Endothelial cell of umbilical vein (primary cell): ENCODE results near the gene SMC1B. TPM values are rescaled to one million over a fixed set of nuclear protein-coding genes. Genes with fewer than 3 reads are reported as not detected.

ENCODE experiments used
- BruUV-seq: library from RNA; stranded (reverse); fragments of 400-500 nt; replicated peaks from 2 replicates; lab custom pipeline; 2021; lab: Mats Ljungman, UMichigan
- CTCF ChIA-PET: fragments of 300-600, 350-600 bp; sonication (Branson Sonifier 250); formaldehyde crosslinking; loops from one replicate; lab custom pipeline; 2021; ENCODE audit warnings: antibody characterized with exemption, inconsistent platforms; lab: Charles Lee
- POLR2A ChIA-PET: fragments of 300-600, 350-600 bp; sonication (Branson Sonifier 250); formaldehyde crosslinking; loops from one replicate; lab custom pipeline; 2021; ENCODE audit warnings: antibody characterized with exemption, inconsistent platforms; lab: Charles Lee
- DNase-seq: peaks from one replicate; pipeline ENCODE4 v3.0.0-alpha.2; 2011; ENCODE audit warnings: low read depth, low spot score
- FAIRE-seq: peaks from 2 replicates; lab custom pipeline; 2011; peaks lifted over from hg19 to GRCh38; lab: Jason Lieb, UNC
- H2AFZ ChIP-seq: 2 replicates; pipeline ENCODE4 v1.6.0; 2012; ENCODE audit warnings: low read depth, low read length, control low read depth, inconsistent platforms
- H3K27ac ChIP-seq: 2 replicates; pipeline ENCODE4 v1.5.1; 2011; ENCODE audit warnings: low read depth, mild to moderate bottlenecking, control low read depth, low read length, moderate library complexity; ENCODE audit not compliant: insufficient read depth
- H3K27me3 ChIP-seq, 2 experiments: 2 replicates each; pipeline versions ENCODE4 v1.6.0 to v1.6.1; 2011; ENCODE audit warnings: low read length in 2 of 2, mixed read lengths in 1 of 2; ENCODE audit not compliant: control insufficient read depth in 2 of 2, insufficient read depth in 2 of 2
- H3K36me3 ChIP-seq, 2 experiments: 2 replicates in 1 of 2; 3 replicates in 1 of 2; pipeline ENCODE4 v1.5.1; 2011; ENCODE audit warnings: low read length in 2 of 2, mild to moderate bottlenecking in 1 of 2, moderate library complexity in 1 of 2; ENCODE audit not compliant: control insufficient read depth in 2 of 2, insufficient read depth in 2 of 2; ENCODE audit errors: extremely low read depth in 1 of 2
- H3K4me1 ChIP-seq: 3 replicates; pipeline ENCODE4 v1.5.1; 2011; ENCODE audit warnings: mild to moderate bottlenecking, low read length; ENCODE audit not compliant: control insufficient read depth, insufficient read depth; ENCODE audit errors: extremely low read depth
- H3K4me2 ChIP-seq: 2 replicates; pipeline ENCODE4 v1.6.1; 2011; ENCODE audit warnings: low read length, control low read depth, mixed read lengths; ENCODE audit not compliant: insufficient read depth
- H3K4me3 ChIP-seq, 3 experiments: fragments of 200-600 bp in 1 of 3; sonication (generic), shearing (Covaris generic) in 1 of 3; replicated peaks in 1 of 3; 2 replicates each; pipeline ENCODE4 v1.5.1; 2011 to 2016; ENCODE audit warnings: control low read depth in 3 of 3, low read length in 3 of 3, mild to moderate bottlenecking in 2 of 3, inconsistent platforms in 1 of 3, low read depth in 1 of 3, moderate library complexity in 1 of 3; ENCODE audit not compliant: insufficient read depth in 1 of 3
- H3K79me2 ChIP-seq: 2 replicates; pipeline ENCODE4 v1.6.0; 2012; ENCODE audit warnings: low read length, inconsistent platforms; ENCODE audit not compliant: control insufficient read depth, insufficient read depth
- H3K9ac ChIP-seq: replicated peaks from 2 replicates; pipeline ENCODE3; 2011; ENCODE audit warnings: low read length, control low read depth; ENCODE audit not compliant: insufficient read depth; ENCODE audit errors: extremely low read depth
- H3K9me1 ChIP-seq: replicated peaks from 3 replicates; pipeline ENCODE4 v1.6.0; 2011; ENCODE audit warnings: mild to moderate bottlenecking, low read length; ENCODE audit not compliant: control insufficient read depth, insufficient read depth; ENCODE audit errors: extremely low read depth
- H3K9me3 ChIP-seq: replicated peaks from 2 replicates; pipeline ENCODE4 v1.5.1; 2012; ENCODE audit warnings: low read length, inconsistent platforms; ENCODE audit not compliant: control insufficient read depth, insufficient read depth
- H4K20me1 ChIP-seq: replicated peaks from 2 replicates; pipeline ENCODE3; 2011; ENCODE audit warnings: mild to moderate bottlenecking, low read length; ENCODE audit not compliant: control insufficient read depth, insufficient read depth; ENCODE audit errors: extremely low read depth
- CTCF ChIP-seq, 2 donors: IDR thresholded peaks; 1 replicate in 1 of 2; 2 replicates in 1 of 2; pipeline ENCODE4 v1.5.1; 2011; ENCODE audit warnings: low read length in 2 of 2, mild to moderate bottlenecking in 2 of 2, moderate library complexity in 2 of 2, control low read depth in 1 of 2, inconsistent platforms in 1 of 2, low read depth in 1 of 2; ENCODE audit not compliant: insufficient read depth in 1 of 2; ENCODE audit errors: extremely low read depth in 1 of 2
- EZH2 ChIP-seq: IDR thresholded peaks from 2 replicates; pipeline ENCODE4 v1.6.1; 2012; ENCODE audit warnings: borderline replicate concordance, low read depth, mild to moderate bottlenecking, moderate library complexity, low read length, inconsistent platforms; ENCODE audit not compliant: severe bottlenecking
- FOS ChIP-seq: IDR thresholded peaks from 2 replicates; pipeline ENCODE4 v1.6.1; 2011; ENCODE audit warnings: mild to moderate bottlenecking, low read length, moderate library complexity, borderline replicate concordance; ENCODE audit not compliant: insufficient read depth
- GATA2 ChIP-seq: IDR thresholded peaks from 2 replicates; pipeline ENCODE4 v1.7.0; 2011; ENCODE audit warnings: low read depth, mild to moderate bottlenecking, moderate library complexity, mixed read lengths, low read length; ENCODE audit not compliant: insufficient read length, insufficient read depth
- JUN ChIP-seq: IDR thresholded peaks from 2 replicates; pipeline ENCODE4 v1.6.1; 2011; ENCODE audit warnings: borderline replicate concordance, low read depth; ENCODE audit not compliant: insufficient read length, insufficient read depth
- MAX ChIP-seq: IDR thresholded peaks from 2 replicates; pipeline ENCODE4 v1.6.1; 2011; ENCODE audit not compliant: insufficient read depth, insufficient read length
- MYC ChIP-seq: IDR thresholded peaks from one replicate; pipeline ENCODE4 v1.6.1; 2011; ENCODE audit warnings: mild to moderate bottlenecking, low read depth, low read length
- POLR2A ChIP-seq: IDR thresholded peaks from 2 replicates; pipeline ENCODE4 v1.6.1; 2012; ENCODE audit warnings: low read depth, mild to moderate bottlenecking, control low read depth, low read length
- POLR2AphosphoS5 ChIP-seq: IDR thresholded peaks from 2 replicates; pipeline ENCODE4 v1.6.1; 2012; ENCODE audit warnings: low read depth, mild to moderate bottlenecking, control low read depth, low read length, moderate library complexity; ENCODE audit not compliant: insufficient read depth
- dilution Hi-C: fragments of 300-500 bp; cut with MboI; formaldehyde crosslinking; loops from one replicate; pipeline ENCODE4 v1.15.0; 2019; ENCODE audit warnings: low sequenced_read_pairs; ENCODE audit not compliant: extremely low pct_ligation_motif_present
- intact Hi-C: fragments of 100-400 bp; cut with micrococcal nuclease; formaldehyde crosslinking; loops from one replicate; pipeline ENCODE4 v1.10.0; 2022
- polyA plus RNA-seq, 4 experiments: library from polyadenylated mRNA; depleted of rRNA in 3 of 4; stranded (reverse) in 3 of 4; unstranded in 1 of 4; fragments of >200 nt; gene quantifications; 2 replicates each; pipeline versions ENCODE4 v1.2.1 to v1.2.3, GENCODE V29; 2011 to 2012; ENCODE audit warnings: missing spikeins in 1 of 4
- total RNA-seq: library from RNA; stranded (reverse); gene quantifications from 2 replicates; pipeline ENCODE4 v1.2.3, GENCODE V29; 2021

SMC1B gene
- total and polyA plus RNA-seq, 2 donors (not counting 3 experiments of a cell fraction or from before 2014, with no cell fraction given), result 0.07 TPM; not detected in 1

GRCh38 chr22:45397806-45398205, 15.6 kb downstream of the SMC1B start:
- H3K4me1 ChIP-seq, result no peaks in the 10 kb centered on the region

GRCh38 chr22:45389546-45389945, 23.9 kb downstream of the SMC1B start:
- no peak overlapping the region for H2AFZ ChIP-seq
- TF ChIP-seq POLR2AphosphoS5 (no peak), POLR2A (no peak), GATA2 (no peak), JUN (no peak), MAX (no peak), EZH2 (no peak), MYC (no peak), CTCF (IDR thresholded peaks at IDR 0.05; ENCODE audit: extremely low read depth in 1 of 2, insufficient read depth in 1 of 2, low read depth in 1 of 2, low read length in 2 of 2) (no peak), FOS (no peak)
- no peak overlapping the region for H3K4me3 ChIP-seq
- FAIRE-seq (no peak), DNase-seq (no peak)
- H3K36me3 ChIP-seq, result no peaks in the 10 kb centered on the region
- H3K27me3 ChIP-seq, result peaks cover 4 to 16% of the 10 kb centered on the region in 2 experiments
- dilution Hi-C loops, result no loop called here
- ChIA-PET CTCF (interaction anchor here (1.0 kb wide), 1 partner anchor 12 kb away, joined by 3 read pairs; no protein-coding TSS in a partner anchor), POLR2A (no interaction called here)
- no peaks in the 10 kb centered on the region for H4K20me1 ChIP-seq
- H3K9me3 ChIP-seq, result no peaks in the 10 kb centered on the region
- H3K79me2 ChIP-seq, result no peaks in the 10 kb centered on the region
- no peak overlapping the region for H3K27ac ChIP-seq
- no peaks in the 10 kb centered on the region for H3K9me1 ChIP-seq
- no TSS peak for BruUV-seq
- intact Hi-C loops, result no loop called here
- H3K4me2 ChIP-seq, result no peak overlapping the region
- no peaks in the 10 kb centered on the region for H3K4me1 ChIP-seq
- no peak overlapping the region for H3K9ac ChIP-seq

More at GRCh38 chr22:45397806-45398205, 15.6 kb downstream of the SMC1B start:
- no peaks in the 10 kb centered on the region for H3K79me2 ChIP-seq
- FAIRE-seq (no peak), DNase-seq (no peak)
- H2AFZ ChIP-seq, result no peak overlapping the region
- dilution Hi-C loops, result no loop called here
- H4K20me1 ChIP-seq, result no peaks in the 10 kb centered on the region
- CTCF ChIA-PET, result interaction anchor here (0.7 to 1.8 kb wide), 2 partner anchors 56 to 80 kb away, joined by 3 to 5 read pairs; no protein-coding TSS in a partner anchor
- H3K4me2 ChIP-seq, result no peak overlapping the region
- H3K27me3 ChIP-seq, result peaks cover 9 to 19% of the 10 kb centered on the region in 2 experiments
- H3K9ac ChIP-seq, result no peak overlapping the region
- no peaks in the 10 kb centered on the region for H3K36me3 ChIP-seq
- no peak overlapping the region for H3K27ac ChIP-seq
- H3K9me1 ChIP-seq, result no peaks in the 10 kb centered on the region
- no peak overlapping the region for H3K4me3 ChIP-seq
- TF ChIP-seq CTCF (IDR thresholded peaks at IDR 0.05; ENCODE audit: extremely low read depth in 1 of 2, insufficient read depth in 1 of 2, low read depth in 1 of 2, low read length in 2 of 2) (peak in 1 of 2 donors; percentile 19), EZH2 (no peak)
- POLR2A ChIA-PET, result no interaction called here
- BruUV-seq, result no TSS peak
- no peaks in the 10 kb centered on the region for H3K9me3 ChIP-seq
- intact Hi-C loops, result no loop called here
